ENCODE measurements around the gene KDM6A. TPM values are rescaled to one million over a fixed set of nuclear protein-coding genes. Genes with fewer than 3 reads are reported as not detected.
"Not testable (repeated sequence)": the region's sequence is repeated elsewhere in the genome, so short reads cannot be mapped to it uniquely, and the experiment has no call there.

KDM6A gene
- total and polyA plus RNA-seq, 2 experiments from 2014 or later = 52.6 to 80.7 TPM

DNA sequence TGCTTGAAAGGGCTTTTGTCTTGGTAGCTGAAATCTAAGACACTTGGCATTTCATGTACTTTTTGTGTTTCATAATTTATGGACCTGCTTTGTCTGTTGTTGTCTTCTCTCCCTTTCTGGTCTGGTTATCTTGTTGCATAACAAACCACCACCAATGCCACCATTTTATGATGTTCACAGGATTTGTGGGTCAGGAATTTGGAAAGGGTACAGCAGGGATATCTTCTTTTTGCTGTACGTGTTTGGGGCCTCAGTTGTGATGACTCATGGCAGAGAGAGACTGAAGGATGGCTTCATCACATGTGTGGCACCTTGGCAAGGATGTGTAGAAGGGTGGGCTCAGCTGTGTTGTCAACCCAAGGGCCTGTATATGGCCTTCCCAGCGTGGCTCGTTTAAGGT, 35.2 kb downstream of the KDM6A start:
- Histone ChIP-seq H3K9me3 (ENCODE audit: low read depth) (no peaks in the 10 kb centered on the region), H3K4me1 (ENCODE audit: low read depth) (no peaks in the 10 kb centered on the region), H3K27me3 (no peaks in the 10 kb centered on the region), H3K27ac (no peak overlapping the region), H3K36me3 (no peaks in the 10 kb centered on the region), H3K4me3 (no peak overlapping the region)
- peak in 1 of 2 donors; percentile 40 for DNase-seq (ENCODE audit: low read depth in 1 of 2, low spot score in 1 of 2)
- no peak for TF ChIP-seq CTCF (IDR thresholded peaks at IDR 0.05; ENCODE audit: low read depth, low read length)

DNA sequence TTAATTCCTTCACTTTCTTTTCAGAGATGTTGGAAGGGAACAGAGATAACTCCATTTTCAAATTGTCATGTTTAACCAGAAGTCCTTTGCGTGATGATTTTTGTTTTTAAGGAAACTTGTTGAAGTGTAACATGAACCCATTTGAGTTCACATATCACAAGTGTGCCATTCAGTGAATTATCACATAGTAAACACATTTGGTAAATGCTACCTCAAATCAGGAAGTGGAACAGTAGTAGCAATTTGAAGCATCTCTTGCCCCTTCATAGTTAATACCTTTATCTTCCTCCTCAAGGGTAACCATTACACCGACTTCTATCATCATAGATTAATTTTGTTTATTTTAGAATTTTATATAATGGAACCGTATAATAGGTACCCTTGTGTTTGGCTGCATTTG, 35.8 kb downstream of the KDM6A start:
- H3K27ac ChIP-seq = no peak overlapping the region
- TF ChIP-seq CTCF (IDR thresholded peaks at IDR 0.05; ENCODE audit: low read depth, low read length) = no peak
- DNase-seq (ENCODE audit: low read depth in 1 of 2, low spot score in 1 of 2) = no peak
- no peaks in the 10 kb centered on the region for H3K4me1 ChIP-seq (ENCODE audit: low read depth)
- H3K9me3 ChIP-seq (ENCODE audit: low read depth) = no peaks in the 10 kb centered on the region
- H3K4me3 ChIP-seq = no peak overlapping the region
- no peaks in the 10 kb centered on the region for H3K27me3 ChIP-seq
- no peaks in the 10 kb centered on the region for H3K36me3 ChIP-seq

GRCh38 chrX:44910508-44910907, 37.5 kb downstream of the KDM6A start:
- H3K27ac ChIP-seq; H3K4me3 ChIP-seq; DNase-seq (ENCODE audit: low read depth in 1 of 2, low spot score in 1 of 2); H3K9me3 ChIP-seq (ENCODE audit: low read depth); H3K36me3 ChIP-seq; H3K27me3 ChIP-seq: not testable (repeated sequence)
- H3K4me1 ChIP-seq (ENCODE audit: low read depth) = peaks cover 13% of the 10 kb centered on the region

DNA sequence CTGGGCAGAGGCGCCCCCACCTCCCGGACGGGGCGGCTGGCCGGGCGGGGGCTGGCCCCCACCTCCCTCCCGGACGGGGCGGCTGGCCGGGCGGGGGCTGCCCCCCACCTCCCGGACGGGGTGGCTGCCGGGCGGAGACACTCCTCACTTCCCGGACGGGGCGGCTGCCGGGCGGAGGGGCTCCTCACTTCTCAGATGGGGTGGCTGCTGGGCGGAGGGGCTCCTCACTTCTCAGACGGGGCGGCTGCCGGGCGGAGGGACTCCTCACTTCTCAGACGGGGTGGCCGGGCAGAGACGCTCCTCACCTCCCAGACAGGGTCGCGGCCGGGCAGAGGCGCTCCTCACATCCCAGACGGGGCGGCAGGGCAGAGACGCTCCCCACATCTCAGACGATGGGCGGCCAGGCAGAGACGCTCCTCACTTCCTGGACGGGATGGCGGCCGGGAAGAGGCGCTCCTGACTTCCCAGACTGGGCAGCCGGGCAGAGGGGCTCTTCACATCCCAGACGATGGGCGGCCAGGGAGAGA, 38.1 kb downstream of the KDM6A start:
- H3K4me1 ChIP-seq (ENCODE audit: low read depth) = peaks cover 17% of the 10 kb centered on the region
- H3K36me3 ChIP-seq; DNase-seq (ENCODE audit: low read depth in 1 of 2, low spot score in 1 of 2); H3K9me3 ChIP-seq (ENCODE audit: low read depth); H3K4me3 ChIP-seq; H3K27ac ChIP-seq; H3K27me3 ChIP-seq: not testable (repeated sequence)

DNA sequence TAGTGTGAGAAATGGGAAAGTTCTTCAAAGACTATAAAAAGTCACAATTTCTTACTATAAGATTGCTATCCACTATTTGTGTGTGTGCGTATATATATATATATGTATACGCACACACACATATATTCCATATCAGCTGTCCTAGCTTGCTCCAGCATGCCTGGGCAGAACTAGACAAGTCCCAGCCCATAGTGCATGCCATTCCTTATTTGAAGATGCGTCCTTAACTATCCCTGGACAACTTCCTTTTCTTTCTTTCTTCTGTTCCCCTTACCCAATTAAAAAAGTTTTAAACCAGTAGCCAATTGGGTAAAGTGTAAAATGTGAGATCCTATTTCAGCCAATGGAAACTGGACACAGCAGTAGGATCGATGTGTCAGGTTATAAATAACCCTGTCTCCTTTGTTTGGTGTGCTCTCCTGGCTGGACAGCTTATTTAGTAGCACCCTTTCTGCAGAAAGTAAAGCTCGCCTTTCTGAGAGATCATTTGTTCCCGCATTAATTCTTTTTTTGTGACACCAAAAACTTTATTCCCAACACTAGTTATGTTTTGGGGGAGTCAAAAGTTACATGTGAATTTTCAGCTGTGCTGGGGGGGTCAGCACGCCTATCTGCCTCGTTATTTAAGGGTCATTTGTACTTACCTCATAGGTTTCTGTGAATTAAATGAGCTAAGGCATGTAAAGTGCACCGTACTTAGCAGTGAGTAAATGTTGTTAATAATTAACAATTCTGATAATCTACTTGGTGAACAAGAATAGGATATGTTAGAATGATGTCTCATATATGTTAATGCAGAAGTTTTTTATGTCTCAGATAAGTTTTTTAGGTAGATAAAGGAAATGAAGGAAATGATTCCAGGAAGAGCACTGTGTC, 40.9 kb downstream of the KDM6A start:
- H3K27ac ChIP-seq = no peak overlapping the region
- DNase-seq (ENCODE audit: low read depth in 1 of 2, low spot score in 1 of 2) = no peak
- H3K4me1 ChIP-seq (ENCODE audit: low read depth) = peaks cover 17% of the 10 kb centered on the region
- no peaks in the 10 kb centered on the region for H3K36me3 ChIP-seq
- H3K9me3 ChIP-seq (ENCODE audit: low read depth) = no peaks in the 10 kb centered on the region
- no peaks in the 10 kb centered on the region for H3K27me3 ChIP-seq
- no peak overlapping the region for H3K4me3 ChIP-seq
- no peak for TF ChIP-seq CTCF (IDR thresholded peaks at IDR 0.05; ENCODE audit: low read depth, low read length)

DNA sequence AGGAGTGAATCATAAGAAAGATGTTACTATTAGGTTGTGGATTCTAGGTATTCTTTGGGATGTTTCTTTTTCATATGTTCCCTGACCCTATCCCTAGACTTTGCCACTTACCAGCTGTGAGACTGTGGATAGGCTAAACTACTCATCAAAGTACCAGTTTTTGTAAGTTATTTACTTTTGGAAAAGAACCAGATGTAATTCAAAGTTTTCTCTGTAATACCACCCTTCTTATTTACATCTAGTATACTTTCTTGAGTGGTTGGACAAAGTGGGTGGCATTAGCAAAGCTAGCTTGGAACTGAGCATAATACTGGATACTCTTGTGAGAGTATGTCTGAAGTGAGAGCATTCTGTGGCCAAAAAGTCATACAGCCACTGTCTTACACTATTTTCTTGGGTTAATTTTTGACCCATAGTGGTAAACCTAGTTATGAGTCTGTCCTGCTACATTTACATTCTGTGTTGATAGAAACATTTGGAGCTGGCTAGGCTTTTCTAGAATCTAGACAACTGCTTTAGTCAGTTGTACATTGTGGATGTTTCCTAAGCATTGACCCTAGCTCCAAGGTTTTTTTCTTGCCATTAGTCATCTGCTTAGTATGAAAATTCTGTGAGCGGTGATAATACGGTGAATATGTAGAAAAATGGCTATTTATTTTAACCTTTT, 41.7 kb downstream of the KDM6A start:
- Histone ChIP-seq H3K27ac (no peak overlapping the region), H3K36me3 (no peaks in the 10 kb centered on the region), H3K4me3 (no peak overlapping the region), H3K27me3 (no peaks in the 10 kb centered on the region), H3K4me1 (ENCODE audit: low read depth) (peaks cover 17% of the 10 kb centered on the region), H3K9me3 (ENCODE audit: low read depth) (no peaks in the 10 kb centered on the region)
- TF ChIP-seq CTCF (IDR thresholded peaks at IDR 0.05; ENCODE audit: low read depth, low read length) = no peak
- DNase-seq (ENCODE audit: low read depth in 1 of 2, low spot score in 1 of 2) = peak in 1 of 2 donors; percentile 57

Data from cardiac muscle cell (in vitro differentiated cells and primary cell).